WTC11 (cell line): ENCODE results near the gene FAM47E.

Experiments
- CREB1 ChIP-seq: sonication (generic); formaldehyde crosslinking; IDR thresholded peaks from 2 replicates; pipeline ENCODE4 v1.8.0; 2023; ENCODE audit warnings: mild to moderate bottlenecking, missing genetic modification reagents
- CTCF ChIP-seq: fragments of 200-600 bp; IDR thresholded peaks from 2 replicates; pipeline ENCODE4 v1.8.0; 2022; ENCODE audit warnings: antibody characterized with exemption
- ESRRA ChIP-seq: sonication (generic); formaldehyde crosslinking; IDR thresholded peaks from 2 replicates; pipeline ENCODE4 v1.8.1; 2022; ENCODE audit warnings: mild to moderate bottlenecking, missing genetic modification reagents, borderline replicate concordance
- HMGXB4 ChIP-seq: sonication (generic); formaldehyde crosslinking; IDR thresholded peaks from 2 replicates; pipeline ENCODE4 v1.8.1; 2023; ENCODE audit warnings: mild to moderate bottlenecking, moderate library complexity, missing genetic modification reagents
- NR1H2 ChIP-seq: sonication (generic); formaldehyde crosslinking; IDR thresholded peaks from 2 replicates; pipeline ENCODE4 v1.9.0; 2021; ENCODE audit warnings: mild to moderate bottlenecking, moderate library complexity, missing genetic modification reagents
- NR2C2 ChIP-seq: sonication (generic); formaldehyde crosslinking; IDR thresholded peaks from 2 replicates; pipeline ENCODE4 v1.8.0; 2022; ENCODE audit warnings: mild to moderate bottlenecking, missing genetic modification reagents
- SMAD3 ChIP-seq: sonication (generic); formaldehyde crosslinking; IDR thresholded peaks from 2 replicates; pipeline ENCODE4 v1.8.0; 2022; ENCODE audit warnings: missing genetic modification reagents, mild to moderate bottlenecking, borderline replicate concordance
- TP53 ChIP-seq: sonication (generic); formaldehyde crosslinking; IDR thresholded peaks from 2 replicates; pipeline ENCODE4 v1.8.1; 2023; ENCODE audit warnings: mild to moderate bottlenecking, missing genetic modification reagents
- TF ChIP-seq, protein P1 (sequence below): fragments of 250-450 bp; sonication (Bioruptor Pico); IDR thresholded peaks from 2 replicates; pipeline ENCODE4 v1.9.0; 2021; ENCODE audit warnings: moderate library complexity, mild to moderate bottlenecking, inconsistent platforms, borderline replicate concordance

DNA sequence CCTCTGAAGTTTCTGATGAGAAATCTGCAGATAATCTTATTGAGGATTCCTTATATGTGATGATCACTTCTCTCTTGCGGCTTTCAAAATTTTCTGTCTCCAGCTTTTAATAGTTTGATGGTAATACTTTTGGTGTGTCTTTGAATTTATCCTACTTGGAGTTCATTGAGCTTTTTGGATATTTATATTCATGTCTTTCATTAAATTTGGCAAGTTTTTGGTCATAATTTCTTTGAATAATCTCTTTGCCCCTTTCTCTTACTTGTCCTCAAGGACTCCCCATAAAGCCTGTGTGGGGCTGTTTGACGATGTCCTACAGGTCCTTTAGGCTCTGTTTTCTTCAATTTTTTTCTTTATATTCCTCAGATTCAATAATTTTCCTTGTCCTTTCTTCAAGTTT lies 11.3 kb upstream of the FAM47E start:
- TF ChIP-seq CTCF (no peak), TP53 (no peak), HMGXB4 (CRISPR knock-in tag) (no peak), SMAD3 (CRISPR knock-in tag) (no peak), NR1H2 (no peak), ESRRA (no peak), CREB1 (CRISPR knock-in tag) (no peak), NR2C2 (CRISPR knock-in tag) (no peak)
- TF ChIP-seq, protein P1, sequence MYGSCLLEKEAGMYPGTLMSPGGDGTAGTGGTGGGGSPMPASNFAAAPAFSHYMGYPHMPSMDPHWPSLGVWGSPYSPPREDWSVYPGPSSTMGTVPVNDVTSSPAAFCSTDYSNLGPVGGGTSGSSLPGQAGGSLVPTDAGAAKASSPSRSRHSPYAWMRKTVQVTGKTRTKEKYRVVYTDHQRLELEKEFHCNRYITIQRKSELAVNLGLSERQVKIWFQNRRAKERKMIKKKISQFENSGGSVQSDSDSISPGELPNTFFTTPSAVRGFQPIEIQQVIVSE (CRISPR knock-in tag): no peak
